NCI-H446 (cell line): ENCODE measurements around the gene MAPK7.

Experiments used
- DNase-seq, 2 experiments: peaks; one replicate each; lab custom pipeline; 2025; lab: John Stamatoyannopoulos, UW

MAPK7 gene

DNA sequence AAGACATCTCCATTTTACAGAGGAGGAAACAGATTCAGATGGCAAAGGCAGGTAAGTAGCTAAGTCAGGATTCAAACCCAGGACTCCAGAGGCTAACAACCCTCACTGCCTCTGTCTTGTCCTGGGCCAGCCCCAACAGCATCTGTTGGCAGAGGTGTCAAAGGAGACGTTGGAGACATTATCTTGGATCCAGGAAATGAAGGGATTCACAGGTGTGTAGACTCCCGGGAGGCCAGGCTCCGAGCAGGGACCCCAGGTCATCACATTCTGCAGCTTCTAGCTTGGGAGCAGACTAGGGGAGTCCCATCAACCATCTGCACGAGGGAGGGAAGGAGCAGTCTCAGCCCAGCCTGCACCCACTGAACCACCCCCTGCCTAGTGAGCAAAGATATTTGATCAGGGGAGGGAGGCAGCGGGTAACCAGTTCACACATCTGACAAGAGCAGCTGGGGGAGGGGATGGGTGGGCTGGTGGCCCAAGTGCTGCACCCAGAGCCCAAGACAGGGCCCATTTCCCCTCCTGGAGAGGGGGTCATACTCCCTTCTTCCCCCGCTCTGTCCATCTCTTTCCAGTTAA lies 14.8 kb upstream of the MAPK7 start:
- no peak for DNase-seq

DNA sequence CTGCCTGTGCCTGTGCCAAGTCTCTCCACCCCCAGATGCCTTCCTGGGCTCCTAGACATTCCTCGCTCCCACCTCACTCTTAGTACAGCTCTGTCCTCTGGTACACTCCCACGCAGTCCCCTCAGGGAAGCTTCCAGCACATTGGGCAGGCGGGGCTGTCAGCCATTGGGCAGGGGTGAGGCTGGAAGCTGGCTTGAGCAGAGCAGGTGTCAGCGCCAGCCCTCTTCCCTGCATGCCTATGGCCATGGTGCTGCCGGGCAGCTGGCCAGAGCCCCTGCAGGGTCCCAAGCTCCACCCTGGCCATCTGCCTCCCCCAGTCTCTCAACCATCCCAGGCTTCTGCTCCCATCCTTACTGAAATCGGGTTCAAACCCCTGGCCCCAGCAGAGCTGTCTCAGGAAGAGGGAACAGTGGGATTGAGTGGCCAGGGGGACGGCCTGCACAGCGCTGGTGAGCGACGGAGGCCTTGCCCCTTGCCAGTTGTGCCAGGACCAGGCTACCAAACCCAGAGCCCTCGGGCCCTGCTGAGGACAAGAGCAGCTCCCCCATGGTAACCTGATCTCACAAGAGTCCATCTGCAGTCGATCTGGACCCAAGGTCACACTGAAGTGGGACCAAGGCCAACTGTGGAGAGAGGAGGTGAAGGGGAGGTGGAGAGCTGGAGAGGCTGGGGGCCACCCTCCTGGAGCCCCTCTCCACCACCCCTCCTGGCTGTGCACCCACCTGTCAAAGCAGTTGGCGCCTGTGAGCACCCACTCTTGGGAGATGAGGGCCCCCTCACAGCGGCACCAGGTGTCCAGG lies 13.4 kb upstream of the MAPK7 start:
- DNase-seq: peak; percentile 59 to 89

DNA sequence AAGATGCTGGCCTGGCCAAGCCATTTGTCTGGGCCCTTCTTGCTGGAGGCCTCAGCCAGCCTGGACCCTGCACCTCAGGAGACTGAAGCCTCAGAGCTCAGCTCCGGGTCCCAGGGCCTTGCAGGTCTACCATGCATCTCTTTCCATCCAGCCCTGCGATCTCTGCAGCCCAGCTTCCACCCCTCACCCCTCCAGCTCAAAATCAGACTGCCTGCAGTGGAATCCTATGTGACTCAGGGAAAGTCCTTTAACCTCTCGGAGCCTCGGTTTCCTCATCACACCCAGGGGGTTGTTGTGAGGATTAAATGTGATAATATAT lies 12.8 kb upstream of the MAPK7 start:
- no peak for DNase-seq

DNA sequence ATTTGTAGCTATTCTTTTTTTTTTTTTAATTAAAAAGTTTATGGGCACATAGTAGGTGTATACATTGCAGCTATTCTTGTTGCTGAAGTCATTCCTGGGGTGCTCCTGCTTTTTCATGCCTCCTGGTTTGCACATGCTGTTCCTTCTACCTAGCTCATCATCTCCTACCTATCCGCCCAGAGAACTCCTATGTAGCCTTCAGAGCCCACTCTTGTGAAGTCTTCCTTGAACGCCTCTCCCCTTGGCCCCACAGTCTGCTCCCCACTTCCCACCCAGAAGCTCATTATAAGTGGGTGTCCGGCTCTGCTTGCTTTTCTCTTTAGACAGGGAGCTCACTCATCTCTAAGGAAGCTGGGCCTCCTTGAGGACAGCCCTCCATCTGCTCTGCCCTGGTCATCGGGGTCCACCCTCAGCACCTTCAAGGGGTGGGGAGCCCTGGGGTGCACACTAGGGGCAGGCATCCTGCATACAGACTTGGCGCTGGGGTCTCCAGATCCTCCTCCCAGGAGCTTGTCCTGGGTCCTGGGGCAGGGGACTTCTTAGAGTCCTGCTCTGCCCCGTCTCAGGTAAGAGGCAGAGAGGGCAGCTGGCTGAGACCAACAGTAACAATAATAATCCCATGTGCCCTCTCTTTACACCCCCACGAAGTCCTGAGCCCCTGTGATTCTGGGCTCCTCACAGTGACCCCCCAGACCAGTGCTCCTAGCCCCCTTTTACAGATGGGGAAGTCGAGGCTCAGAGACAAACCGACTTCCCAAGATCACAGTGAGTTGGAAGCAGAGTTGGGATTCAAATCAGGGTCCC lies 12.3 kb upstream of the MAPK7 start:
- DNase-seq: no peak

DNA sequence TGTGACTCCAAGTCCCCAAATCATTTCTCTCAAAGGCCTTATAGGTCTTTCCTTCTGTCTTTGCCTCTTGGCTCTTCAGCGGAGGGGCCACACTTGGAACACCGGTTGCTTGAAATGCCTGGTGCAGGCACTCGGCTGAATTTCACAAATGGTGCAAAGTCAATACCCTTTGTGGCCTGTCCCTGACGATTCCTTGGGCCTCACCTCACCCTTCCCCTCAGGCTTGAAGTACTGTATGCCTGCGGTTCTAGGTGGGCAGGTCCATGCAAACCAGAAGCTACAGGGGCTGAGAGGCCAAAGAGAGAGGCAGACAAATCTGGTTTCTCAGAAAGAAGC lies 11.7 kb upstream of the MAPK7 start:
- DNase-seq: no peak

DNA sequence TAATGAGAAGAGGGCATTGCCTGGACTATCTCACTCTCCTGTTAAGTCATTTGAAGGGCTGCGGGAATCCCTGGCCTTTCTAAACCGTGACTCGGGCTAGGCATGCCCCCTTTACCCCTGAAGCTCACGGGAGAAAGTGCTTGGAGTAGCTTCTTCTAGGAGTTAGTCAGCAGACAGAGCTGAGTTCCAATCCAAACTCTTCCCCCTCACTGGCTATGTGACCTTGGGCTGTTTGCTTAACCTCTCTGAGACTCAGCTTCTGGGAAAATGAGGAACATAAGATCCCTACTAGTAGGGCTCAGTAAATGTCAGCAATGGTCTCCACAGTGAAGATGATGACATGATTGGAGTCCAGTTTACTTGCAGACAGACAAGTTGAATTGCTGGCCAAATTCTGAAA lies 10.1 kb upstream of the MAPK7 start:
- DNase-seq: no peak

DNA sequence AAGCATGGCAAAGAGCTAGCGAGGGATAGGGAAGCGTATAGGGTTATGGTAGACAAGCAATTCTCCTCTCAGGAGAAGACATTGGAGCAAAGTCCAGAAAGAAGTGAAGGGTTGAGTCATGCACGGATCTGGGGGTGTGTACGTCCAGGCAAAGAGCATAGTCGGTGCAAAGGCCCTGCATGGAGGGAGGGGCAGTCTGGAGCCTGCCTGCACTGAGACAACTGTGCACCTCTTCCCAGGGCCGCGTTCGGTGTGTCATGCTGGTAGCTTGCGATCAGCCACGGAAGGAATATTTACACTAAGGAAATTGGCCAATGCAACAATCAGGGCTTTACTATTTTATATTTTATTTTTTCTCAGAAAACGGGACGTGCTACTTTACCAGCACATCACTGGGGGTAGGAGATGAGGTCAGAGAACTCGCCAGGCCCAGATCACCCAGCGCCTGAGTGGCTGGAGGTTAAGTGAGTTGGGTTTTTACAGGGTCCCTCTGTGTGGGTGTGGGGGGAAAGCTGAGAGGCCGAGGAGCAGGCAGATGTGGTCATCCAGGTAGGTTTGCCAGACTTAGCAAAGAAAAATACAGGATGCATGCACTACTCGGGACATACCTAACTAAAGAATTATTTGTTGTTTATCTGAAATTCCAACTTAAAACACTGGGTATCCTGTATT lies 9.1 kb upstream of the MAPK7 start:
- DNase-seq: no peak

DNA sequence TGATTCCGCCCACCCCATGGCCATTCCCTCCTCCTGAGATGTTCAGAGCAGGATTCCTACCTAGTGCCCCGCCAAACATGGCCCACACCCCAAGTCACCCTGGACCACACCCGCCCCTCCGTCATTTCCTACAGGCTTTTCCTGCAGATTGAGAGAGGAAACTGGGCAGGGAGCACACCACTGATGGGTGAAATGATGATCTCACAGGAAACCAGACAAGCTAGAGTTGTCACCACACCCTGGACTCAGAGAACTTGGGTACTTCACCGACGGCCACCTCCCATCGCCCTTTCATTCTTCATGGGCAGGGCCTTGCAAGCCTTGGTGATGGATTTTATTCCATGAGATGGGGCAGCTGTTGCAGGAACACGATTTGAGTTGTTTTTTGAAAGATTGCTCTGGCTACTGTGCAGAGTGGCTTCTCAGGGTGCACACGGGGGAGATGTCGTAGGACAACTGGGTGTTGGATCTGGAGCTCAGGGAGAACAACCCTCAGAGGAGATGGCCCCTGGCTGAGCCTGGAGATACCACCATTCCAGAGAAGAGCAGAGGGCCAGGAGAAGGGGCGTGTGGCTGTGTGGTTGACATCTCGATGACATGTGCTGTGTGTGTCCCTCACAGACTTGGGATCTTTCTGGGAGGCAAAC lies 8.3 kb upstream of the MAPK7 start:
- DNase-seq: no peak

DNA sequence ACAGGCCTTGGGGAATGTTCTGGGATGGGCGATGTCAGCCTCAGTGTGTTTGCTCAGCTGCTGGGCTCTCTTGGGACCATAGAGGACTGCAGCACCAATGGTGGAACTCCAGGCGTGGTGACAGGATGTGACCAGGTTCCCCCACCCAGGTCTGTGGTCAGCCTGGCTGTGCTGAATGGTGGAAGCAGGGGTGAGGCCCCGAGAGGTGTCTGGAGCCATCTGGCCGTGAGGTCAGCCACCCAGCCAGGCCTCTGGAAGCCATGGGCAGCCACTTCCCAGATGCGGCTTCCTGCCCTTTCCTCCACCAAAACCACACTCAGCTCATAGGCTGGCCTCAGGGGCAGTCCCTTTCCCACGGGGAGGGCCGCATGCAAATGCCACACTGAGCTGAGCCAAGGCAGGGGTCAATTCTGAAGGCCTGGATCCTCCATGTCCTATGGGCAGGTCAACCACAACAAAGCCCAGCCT lies 7.8 kb upstream of the MAPK7 start:
- DNase-seq: no peak

DNA sequence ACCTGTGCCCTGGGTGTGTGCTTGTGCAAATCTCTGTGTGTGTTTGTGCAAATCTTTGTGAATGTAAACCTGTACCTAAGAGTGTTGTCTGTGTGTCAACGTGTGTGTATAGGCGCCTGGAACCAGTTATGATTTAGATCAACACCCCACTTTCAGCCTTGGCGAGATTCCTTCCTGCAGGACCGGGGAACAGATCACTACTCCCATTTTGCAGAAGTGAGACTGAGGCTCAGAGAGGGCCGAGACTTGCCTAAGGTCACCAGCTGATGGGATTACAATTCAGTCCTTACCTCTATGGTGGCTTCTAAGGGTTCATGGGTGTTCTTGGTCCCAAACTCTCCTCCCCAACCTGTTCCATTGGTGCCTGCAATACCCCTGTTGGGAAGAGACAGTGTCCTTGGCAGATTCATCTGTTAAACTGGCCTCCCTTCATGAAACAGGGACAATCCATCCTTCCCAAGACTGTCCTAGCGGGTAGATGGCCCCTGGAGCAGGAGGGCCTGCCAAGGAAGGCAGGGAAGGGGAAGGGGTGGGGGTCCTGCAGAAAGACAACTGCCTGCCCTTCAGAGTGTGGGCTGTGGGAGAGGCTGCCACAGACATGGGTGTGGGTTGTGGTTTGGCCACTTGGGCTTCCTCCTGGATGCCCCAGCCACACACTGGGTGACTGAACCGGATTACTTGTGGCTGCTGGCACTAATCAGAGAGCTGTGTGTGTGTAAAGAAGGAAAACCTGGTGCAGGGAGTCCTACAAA lies 6.9 kb upstream of the MAPK7 start:
- no peak for DNase-seq

DNA sequence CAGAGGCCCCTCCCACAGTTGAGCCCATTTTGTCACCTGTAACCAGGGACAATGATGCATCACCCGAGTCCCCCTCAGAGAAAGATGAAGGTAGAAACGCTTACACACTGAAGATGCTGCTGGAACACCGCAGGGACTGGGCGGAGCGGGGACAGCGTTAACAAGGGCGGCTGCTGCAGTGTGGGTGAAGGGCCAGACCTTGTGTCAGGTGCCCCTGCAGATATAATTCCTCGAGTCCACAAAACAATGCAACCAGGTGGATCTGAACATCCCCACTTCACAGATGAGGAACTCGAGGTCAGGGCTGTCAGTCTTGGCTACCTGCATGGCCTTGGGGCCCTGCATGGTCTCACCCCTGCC lies 6.3 kb upstream of the MAPK7 start:
- DNase-seq: no peak

DNA sequence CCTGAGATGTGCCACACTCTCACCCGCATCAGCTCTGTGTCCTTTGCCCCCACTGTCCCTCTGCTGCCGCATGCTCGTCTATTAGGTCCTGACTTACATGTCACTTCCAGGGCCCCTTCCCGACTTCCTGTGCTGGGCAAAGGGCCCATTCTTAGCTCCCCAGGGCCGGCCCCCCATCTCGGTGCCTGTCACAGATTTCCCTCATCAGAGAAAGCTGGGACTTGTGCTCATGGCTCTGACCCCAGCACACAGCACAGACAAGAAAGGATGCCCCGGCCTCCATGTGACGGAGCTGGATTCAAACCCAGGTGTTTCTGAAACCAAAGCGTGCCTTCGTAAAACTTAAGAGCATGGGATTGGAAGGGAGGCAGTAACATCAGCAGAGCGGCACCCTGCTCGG lies 5.9 kb upstream of the MAPK7 start:
- DNase-seq: no peak

DNA sequence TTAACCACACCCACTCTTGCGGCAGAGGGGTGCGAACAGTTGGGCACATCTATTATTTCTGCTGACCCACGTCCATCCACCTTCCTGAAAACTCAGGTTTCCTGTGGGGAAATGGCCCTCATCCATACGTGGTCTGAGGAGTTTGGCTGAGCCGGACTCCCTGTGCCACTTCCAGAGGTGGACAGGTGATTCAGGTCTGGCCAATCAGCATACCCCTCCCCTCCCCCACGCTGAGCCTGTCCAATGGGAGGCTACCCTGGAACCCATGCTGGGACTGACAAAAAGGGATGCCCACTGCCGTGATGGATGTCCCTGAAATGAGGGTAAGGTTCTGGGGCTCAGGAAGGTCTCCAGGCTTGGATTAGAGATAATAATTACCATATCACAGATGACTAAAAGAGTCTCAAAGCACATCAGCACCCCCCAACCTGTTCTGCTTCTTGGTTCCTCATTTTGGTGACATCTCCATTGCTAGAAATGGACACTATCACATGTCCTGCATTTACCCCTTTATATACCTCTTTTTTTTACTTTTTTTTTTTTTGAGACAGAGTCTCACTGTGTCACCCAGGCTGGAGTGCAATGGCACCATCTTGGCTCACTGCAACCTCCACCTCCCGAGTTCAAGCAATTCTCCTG lies 5.3 kb upstream of the MAPK7 start:
- no peak for DNase-seq

DNA sequence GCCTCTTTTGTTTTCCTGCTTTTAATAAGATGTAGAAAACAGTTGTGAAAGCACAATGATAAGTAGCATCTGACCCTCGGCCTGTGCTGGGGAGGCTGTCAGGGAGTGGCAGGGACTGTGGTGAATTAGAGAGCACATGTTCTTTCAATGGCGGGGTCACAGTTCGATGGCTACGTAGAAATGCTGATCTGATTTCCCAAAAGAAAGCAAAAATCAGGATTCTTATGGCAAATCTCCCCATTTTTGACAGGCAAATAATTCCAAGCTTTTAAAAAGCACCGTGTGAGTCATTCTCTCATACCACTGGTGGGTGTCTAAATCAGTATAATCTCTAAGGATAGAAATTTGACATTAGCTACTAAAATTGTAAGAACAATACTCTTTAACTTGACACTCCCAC lies 4.2 kb upstream of the MAPK7 start:
- no peak for DNase-seq

DNA sequence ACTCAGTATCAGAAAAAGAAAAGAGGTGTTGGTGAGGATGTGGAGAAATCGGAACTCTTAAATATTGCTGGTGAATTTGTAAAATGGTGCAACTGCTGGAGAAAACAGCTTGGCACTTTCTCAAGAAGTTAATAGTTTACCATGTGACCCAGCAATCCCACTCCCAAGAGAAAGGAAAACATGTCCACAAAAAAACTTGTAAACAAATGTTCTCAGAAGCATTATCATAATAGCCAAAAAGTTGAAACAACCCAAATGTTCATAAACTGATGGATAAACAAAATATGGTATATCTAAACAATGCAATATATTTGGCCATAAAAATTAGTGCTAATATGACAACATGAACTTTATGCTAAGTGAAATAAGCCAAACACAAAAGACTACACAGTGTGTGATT lies 2.6 kb upstream of the MAPK7 start:
- DNase-seq: no peak

DNA sequence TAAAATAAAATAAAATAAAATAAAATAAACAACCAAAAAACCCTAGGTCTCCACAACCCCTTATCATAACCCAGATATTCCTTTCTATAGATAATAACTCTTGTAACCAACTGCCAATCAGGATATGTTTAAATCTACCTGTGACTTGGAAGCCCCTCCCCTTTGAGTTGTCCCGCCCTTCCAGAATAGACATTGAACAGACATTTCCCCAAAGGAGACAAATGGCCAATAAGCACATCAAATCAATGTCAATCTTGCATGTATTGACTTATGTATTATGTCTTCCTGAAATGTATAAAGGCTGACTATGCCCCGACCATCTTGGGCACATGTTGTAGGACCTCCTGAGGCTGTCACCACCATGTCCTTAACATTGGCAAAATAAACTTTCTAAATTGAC lies 1.5 kb upstream of the MAPK7 start:
- DNase-seq: no peak

DNA sequence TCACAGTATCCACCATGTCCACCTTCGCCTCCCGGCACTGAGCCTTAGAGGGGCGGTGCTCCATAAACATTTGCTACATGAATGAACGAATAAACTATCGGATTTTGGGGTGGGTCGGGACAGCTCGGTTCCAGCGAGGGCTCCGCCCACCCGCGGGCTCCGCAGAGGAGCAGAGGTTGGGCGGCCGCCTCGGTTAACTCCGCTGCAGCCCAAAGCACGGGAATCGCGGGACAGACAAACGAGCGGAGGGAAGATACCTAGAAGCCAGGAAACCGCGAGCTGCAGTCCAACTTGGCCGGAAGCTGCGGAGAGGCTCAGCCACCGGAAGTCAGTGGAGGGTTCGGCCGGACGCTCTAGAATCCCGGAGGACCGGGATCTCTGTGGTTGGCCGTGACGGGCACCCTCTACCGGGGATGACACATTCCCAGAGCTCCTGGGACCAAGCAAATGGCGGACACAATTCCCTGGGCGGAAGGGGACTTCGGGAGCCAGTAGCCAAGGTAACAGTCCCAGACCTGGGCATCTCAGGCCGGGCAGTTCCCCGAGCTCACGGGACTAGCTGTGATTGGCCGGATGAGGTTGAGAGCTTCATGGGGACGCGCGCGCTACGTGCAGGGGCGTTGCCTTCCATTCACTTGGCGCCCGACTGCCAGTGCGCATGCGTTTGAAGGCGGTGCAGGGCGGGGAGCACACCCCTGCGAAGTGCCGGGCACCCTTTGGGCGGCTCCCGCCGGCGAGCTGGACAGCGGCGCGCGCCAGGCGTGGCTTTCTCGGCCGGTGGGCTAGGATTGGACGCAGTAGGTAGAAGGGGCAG lies 489 bp upstream of the MAPK7 start:
- DNase-seq: peak; percentile 93 to 98

DNA sequence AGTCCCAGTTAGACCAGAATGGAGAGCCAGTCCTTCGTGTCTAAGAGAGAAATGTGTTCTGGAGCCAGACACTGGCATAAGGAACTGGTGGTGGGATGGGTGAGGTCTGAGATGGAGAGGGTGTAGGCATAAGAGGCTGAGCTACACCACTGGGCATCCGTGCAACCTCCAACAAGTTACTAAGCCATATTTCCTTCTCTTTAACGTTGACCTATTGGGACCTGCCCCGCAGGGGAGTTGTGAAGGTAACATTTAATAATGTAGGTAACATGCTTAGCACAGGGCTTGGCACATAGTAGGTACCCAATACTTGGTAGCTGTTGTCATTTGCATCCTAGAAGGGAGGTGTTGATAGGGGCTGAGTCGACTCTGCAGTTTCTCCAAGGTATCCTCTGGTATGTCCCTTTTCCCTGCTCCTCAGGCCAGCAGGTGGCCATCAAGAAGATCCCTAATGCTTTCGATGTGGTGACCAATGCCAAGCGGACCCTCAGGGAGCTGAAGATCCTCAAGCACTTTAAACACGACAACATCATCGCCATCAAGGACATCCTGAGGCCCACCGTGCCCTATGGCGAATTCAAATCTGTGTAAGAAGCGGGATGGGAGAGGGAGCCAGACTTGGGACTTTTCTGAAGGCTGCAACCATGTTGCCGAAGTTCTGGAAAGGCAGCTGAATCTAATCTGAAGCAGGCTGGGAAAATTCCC lies 1.2 kb downstream of the MAPK7 start:
- DNase-seq: no peak

DNA sequence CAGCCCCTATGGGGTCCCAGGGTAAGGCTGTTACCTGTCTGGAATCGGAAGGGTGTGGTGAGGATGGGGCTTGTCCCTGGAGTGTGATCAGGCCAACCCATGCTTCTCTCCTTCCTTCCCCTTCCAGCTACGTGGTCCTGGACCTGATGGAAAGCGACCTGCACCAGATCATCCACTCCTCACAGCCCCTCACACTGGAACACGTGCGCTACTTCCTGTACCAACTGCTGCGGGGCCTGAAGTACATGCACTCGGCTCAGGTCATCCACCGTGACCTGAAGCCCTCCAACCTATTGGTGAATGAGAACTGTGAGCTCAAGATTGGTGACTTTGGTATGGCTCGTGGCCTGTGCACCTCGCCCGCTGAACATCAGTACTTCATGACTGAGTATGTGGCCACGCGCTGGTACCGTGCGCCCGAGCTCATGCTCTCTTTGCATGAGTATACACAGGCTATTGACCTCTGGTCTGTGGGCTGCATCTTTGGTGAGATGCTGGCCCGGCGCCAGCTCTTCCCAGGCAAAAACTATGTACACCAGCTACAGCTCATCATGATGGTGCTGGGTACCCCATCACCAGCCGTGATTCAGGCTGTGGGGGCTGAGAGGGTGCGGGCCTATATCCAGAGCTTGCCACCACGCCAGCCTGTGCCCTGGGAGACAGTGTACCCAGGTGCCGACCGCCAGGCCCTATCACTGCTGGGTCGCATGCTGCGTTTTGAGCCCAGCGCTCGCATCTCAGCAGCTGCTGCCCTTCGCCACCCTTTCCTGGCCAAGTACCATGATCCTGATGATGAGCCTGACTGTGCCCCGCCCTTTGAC lies 2.4 kb downstream of the MAPK7 start:
- no peak for DNase-seq
